A549 (cell line): ENCODE measurements around the gene LOXL3.

Experiments
- CEBPB ChIP-seq, 2 experiments: fragments of >200 bp in 1 of 2; sonication (Bioruptor Twin) in 1 of 2; formaldehyde crosslinking in 1 of 2; IDR thresholded peaks; 2 replicates each; pipeline ENCODE4 v1.6.1; 2012 to 2016
- CHD2 ChIP-seq: fragments of 150-350 bp; IDR thresholded peaks from 2 replicates; pipeline ENCODE4 v1.6.1; 2014; ENCODE audit warnings: low read length; ENCODE audit not compliant: partially characterized antibody
- EP300 ChIP-seq, 2 experiments: fragments of >200 bp; sonication (Bioruptor Twin); formaldehyde crosslinking; IDR thresholded peaks; 2 replicates in 1 of 2; 3 replicates in 1 of 2; pipeline ENCODE4 v1.6.1; 2016 to 2017
- GATA3 ChIP-seq: IDR thresholded peaks from 2 replicates; pipeline ENCODE4 v1.6.1; 2012; ENCODE audit warnings: borderline replicate concordance
- HDAC2 ChIP-seq: fragments of 200-600 bp; sonication (generic); IDR thresholded peaks from 2 replicates; pipeline ENCODE4 v1.6.1; 2016
- JUN ChIP-seq, 2 experiments: fragments of >200 bp; sonication (Bioruptor Twin); formaldehyde crosslinking; IDR thresholded peaks; 2 replicates in 1 of 2; 3 replicates in 1 of 2; pipeline ENCODE4 v1.6.1; 2016 to 2017
- POLR2A ChIP-seq: IDR thresholded peaks from 2 replicates; pipeline ENCODE4 v1.6.1; 2012; ENCODE audit warnings: mild to moderate bottlenecking, low read length
- RARB ChIP-seq: fragments of 250-450 bp; sonication (Bioruptor Pico); IDR thresholded peaks from 2 replicates; pipeline ENCODE4 v1.8.0; 2021; ENCODE audit warnings: mild to moderate bottlenecking, moderate library complexity
- TF ChIP-seq, protein P1 (sequence below): fragments of >200 bp; sonication (Bioruptor Twin); formaldehyde crosslinking; IDR thresholded peaks from 3 replicates; pipeline ENCODE4 v1.5.1; 2016

DNA sequence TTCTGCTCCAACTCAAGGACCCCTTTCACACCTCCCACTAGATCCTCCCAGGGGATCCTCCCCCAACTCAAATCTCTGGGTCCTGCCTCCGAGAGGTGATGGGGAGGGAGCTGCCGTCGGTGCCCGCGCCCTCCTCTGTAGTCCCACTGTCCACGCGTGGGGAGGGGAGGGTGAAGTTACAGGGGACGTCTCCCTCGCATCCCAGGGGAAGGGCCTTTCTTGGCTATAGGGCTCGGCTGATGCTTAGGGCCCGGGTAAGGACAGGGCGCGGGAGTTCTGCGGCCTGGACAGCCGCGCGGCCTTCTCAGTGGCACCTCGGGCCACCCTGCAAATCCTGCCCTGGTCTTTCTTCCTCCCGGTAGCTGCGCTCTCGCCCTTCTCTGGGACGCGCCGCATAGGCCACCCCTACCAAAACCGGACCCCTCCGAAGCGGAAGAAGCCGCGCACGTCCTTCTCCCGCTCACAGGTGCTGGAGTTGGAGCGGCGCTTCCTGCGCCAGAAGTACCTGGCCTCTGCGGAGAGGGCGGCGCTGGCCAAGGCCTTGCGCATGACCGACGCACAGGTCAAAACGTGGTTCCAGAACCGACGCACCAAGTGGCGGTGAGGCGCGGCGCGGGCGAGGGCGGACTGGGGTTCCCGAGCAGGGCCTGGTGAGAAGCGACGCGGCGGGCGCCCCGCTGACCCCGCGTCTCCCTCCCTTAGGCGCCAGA, 38.3 kb downstream of the LOXL3 start:
- TF ChIP-seq POLR2A (no peak), HDAC2 (no peak), GATA3 (no peak), CHD2 (no peak), EP300 (IDR thresholded peaks at IDR 0.05) (no peak), JUN (IDR thresholded peaks at IDR 0.05) (no peak), CEBPB (IDR thresholded peaks at IDR 0.05) (no peak), RARB (no peak)
- TF ChIP-seq, protein P1, sequence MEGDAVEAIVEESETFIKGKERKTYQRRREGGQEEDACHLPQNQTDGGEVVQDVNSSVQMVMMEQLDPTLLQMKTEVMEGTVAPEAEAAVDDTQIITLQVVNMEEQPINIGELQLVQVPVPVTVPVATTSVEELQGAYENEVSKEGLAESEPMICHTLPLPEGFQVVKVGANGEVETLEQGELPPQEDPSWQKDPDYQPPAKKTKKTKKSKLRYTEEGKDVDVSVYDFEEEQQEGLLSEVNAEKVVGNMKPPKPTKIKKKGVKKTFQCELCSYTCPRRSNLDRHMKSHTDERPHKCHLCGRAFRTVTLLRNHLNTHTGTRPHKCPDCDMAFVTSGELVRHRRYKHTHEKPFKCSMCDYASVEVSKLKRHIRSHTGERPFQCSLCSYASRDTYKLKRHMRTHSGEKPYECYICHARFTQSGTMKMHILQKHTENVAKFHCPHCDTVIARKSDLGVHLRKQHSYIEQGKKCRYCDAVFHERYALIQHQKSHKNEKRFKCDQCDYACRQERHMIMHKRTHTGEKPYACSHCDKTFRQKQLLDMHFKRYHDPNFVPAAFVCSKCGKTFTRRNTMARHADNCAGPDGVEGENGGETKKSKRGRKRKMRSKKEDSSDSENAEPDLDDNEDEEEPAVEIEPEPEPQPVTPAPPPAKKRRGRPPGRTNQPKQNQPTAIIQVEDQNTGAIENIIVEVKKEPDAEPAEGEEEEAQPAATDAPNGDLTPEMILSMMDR: no peak
